K562 treated with DMSO at 1 percent for 4 hours (cell line): ENCODE measurements around the gene C6orf15. TPM values are rescaled to one million over a fixed set of nuclear protein-coding genes. Genes with fewer than 3 reads are reported as not detected.

Experiments
- total RNA-seq: library from RNA; unstranded; fragments of 300-600 nt; gene quantifications from 2 replicates; pipeline ENCODE4 v1.2.3, GENCODE V29; 2022; ENCODE audit not compliant: insufficient read depth

The C6orf15 gene
- total RNA-seq: not detected in 2 replicates

GRCh38 chr6:31112478-31112877 is at the start of gene C6orf15:
Gene C6orf15, minus strand, starts transcription at chr6:31112575. Its CDS starts 20 bp downstream, at chr6:31112555.

GRCh38 chr6:31158140-31158862 is 45.9 kb upstream of the C6orf15 start, which contains the start of gene TCF19:
Gene TCF19, plus strand, starts transcription at chr6:31158589. Its CDS starts 881 bp downstream, at chr6:31159470.

GRCh38 chr6:31157513-31158139 is 45.3 kb upstream of the C6orf15 start, which contains the start of gene CCHCR1:
Gene CCHCR1, minus strand, starts transcription at chr6:31157802. Its CDS starts 202 bp downstream, at chr6:31157600.

GRCh38 chr6:31138982-31139381 is 26.6 kb upstream of the C6orf15 start, which contains the start of gene PSORS1C2:
Gene PSORS1C2, minus strand, starts transcription at chr6:31139066. Its CDS starts 40 bp downstream, at chr6:31139026.

GRCh38 chr6:31120151-31120915 is 8.0 kb upstream of the C6orf15 start, which contains the start of gene CDSN:
Gene CDSN, minus strand, starts transcription at chr6:31120446. Its CDS starts 27 bp downstream, at chr6:31120419.

GRCh38 chr6:31114541-31114878 is 2.1 kb upstream of the C6orf15 start, which contains the start of gene PSORS1C1:
Gene PSORS1C1, plus strand, starts transcription at chr6:31114800. Its CDS starts 14,833 bp downstream, at chr6:31129633.

Other genes with a start within 250 kb of the C6orf15 start
- gene DDR1, start 228.1 kb downstream of the C6orf15 start, total RNA-seq: 41.3 and 61.1 TPM in 2 replicates
- gene GTF2H4, start 204.4 kb downstream of the C6orf15 start, total RNA-seq: 32.4 and 40.6 TPM in 2 replicates
- gene VARS2, start 198.3 kb downstream of the C6orf15 start, total RNA-seq: 43.6 and 50.5 TPM in 2 replicates
- not detected in 2 replicates for gene SFTA2, start 180.4 kb downstream of the C6orf15 start, total RNA-seq
- gene MUCL3, start 171.6 kb downstream of the C6orf15 start, total RNA-seq: not detected in 2 replicates
- gene MUC21, start 128.9 kb downstream of the C6orf15 start, total RNA-seq: not detected in 2 replicates
- gene MUC22, start 102.1 kb downstream of the C6orf15 start, total RNA-seq: not detected in 2 replicates
- not detected in 2 replicates for gene PSORS1C1, start 2.2 kb upstream of the C6orf15 start, total RNA-seq
- not detected in 2 replicates for gene CDSN, start 7.9 kb upstream of the C6orf15 start, total RNA-seq
- not detected in 2 replicates for gene PSORS1C2, start 26.5 kb upstream of the C6orf15 start, total RNA-seq
- 28.8 and 34.8 TPM in 2 replicates for gene CCHCR1, start 45.2 kb upstream of the C6orf15 start, total RNA-seq
- 51.6 and 53.6 TPM in 2 replicates for gene TCF19, start 46.0 kb upstream of the C6orf15 start, total RNA-seq
- 0.34 TPM in 1 of 2 replicates, not detected in the other for gene POU5F1, start 58.1 kb upstream of the C6orf15 start, total RNA-seq
- 21.1 and 22.6 TPM in 2 replicates for gene HLA-C, start 159.5 kb upstream of the C6orf15 start, total RNA-seq
- 3.0 and 3.9 TPM in 2 replicates for gene HLA-B, start 244.6 kb upstream of the C6orf15 start, total RNA-seq